NOMO-1 treated with DMSO at 0.1 percent for 48 hours (cell line): ENCODE results near the gene RASAL1.

Experiments
- DNase-seq: peaks from one replicate; lab custom pipeline; 2025; ENCODE audit not compliant: unreplicated experiment; lab: John Stamatoyannopoulos, UW

The RASAL1 gene

DNA sequence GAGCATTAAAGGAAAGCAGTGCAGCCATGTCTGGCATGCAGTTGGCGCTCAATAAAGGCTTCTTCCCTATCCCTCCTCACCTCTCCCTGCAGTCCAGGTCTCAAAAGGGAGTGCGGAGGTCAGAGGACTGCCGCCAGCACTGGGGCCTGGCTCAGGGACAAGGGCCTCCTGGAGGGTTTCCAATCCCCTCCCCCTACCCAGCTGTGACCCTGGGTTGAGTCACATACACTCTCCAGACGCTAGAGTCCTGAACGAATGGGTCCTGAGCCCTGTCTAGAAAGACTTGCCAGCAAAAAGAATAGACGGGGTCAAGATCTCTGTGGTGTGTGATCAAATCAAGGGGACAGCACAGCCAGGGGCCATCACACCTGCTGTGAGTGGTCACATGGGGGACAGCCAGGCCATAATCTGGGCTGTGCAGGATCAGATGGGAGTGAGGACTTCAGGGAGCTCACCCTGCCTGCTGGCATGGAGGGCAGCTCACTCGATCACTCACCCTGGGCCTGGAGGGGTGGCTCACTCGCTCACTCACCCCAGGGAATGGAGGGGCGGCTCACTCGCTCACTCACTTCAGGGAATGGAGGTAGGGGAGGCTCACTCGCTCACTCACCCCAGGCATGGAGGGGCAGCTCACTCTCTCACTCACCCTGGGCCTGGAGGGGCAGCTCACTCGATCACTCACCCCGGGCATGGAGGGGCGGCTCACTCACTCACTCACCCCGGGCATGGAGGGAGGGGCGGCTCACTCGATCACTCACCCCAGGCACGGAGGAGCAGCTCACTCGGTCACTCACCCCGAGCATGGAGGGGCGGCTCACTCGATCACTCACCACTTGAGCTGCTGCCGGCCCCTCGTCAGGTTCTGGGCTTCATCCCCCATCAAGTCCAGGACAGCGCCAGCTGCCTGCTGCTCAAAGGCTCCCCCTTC, 26.8 kb upstream of the RASAL1 start:
- no peak for DNase-seq

DNA sequence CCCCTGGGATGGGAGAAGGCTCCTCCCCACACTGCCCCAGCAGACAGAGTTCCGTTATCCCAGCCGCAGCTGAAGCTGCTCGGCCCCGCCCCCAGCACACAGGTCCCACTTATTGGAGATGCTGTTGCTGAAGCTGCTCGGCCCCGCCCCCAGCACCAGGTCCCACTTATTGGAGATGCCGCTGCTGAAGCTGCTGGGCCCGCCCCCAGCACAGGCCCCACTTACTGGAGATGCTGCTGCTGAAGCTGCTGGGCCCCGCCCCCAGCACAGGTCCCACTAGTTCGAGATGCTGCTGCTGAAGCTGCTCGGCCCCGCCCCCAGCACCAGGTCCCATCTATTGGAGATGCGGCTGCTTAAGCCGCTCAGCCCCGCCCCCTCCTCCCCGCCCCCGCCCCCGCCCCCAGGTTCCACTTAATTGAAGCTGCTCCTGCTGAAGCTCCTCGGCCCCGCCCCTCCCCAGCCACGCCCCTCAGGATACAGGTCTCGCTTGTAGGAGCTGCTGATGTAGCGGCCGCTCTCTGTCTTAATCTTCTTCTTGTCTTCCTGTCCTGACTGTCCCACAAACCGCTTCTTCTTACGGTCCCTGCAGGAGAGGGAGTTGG, 26.0 kb upstream of the RASAL1 start:
- no peak for DNase-seq

DNA sequence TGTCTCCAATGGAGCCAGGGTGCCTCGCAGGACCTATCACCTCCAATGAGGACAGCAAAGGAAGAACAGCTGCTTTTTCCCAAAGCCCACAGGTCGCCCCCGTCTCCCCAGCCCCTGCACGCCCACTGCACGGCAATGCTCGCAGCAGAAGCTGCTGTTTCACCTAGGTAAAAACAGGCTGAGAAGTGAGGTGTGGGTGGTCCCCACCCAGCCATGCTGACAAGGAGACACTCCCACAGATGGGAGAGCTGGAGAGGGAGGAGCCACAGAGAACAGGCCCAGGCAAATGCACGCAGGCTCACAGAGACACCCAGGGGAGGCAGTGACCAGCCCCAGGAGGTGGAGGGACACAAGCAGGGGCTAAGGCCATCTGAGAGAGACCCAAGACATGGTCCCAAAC, 24.4 kb upstream of the RASAL1 start:
- no peak for DNase-seq

DNA sequence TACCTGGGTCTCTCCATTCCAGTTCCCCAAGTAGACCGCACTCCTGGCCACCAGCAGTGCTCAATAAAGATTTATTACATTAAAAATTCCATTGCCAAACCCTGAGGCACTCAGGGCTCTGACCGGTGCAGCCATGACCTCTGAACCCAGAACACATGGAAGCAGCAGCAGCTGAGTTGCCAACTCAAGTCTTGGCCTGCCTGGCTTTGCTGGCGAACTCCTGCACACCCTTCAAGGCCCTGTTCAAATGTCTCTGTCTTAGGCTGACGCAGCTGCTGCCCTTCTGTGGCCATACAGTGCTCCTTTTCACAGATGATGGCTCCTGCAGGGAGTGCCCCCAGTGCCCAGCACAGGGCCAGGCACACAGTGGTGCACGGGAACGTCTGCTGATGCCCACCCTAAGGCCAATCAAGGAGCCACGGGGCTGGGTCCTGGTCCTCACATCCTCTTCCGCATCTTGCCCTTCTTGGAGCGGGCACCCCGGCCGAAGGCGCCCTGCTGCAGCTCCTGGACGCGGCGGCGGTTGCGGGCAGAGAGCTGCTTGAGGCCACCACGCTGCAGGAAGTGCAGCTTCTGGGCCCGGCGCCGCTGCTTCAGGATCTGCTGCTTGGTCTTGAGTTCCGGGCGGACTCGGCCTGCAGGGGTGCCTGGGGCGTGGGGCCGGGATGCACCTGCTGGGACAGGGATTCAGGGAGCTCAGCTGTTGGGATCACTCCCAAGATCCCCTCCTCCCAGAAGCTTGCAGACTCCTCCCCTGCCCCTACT, 23.1 kb upstream of the RASAL1 start:
- no peak for DNase-seq

DNA sequence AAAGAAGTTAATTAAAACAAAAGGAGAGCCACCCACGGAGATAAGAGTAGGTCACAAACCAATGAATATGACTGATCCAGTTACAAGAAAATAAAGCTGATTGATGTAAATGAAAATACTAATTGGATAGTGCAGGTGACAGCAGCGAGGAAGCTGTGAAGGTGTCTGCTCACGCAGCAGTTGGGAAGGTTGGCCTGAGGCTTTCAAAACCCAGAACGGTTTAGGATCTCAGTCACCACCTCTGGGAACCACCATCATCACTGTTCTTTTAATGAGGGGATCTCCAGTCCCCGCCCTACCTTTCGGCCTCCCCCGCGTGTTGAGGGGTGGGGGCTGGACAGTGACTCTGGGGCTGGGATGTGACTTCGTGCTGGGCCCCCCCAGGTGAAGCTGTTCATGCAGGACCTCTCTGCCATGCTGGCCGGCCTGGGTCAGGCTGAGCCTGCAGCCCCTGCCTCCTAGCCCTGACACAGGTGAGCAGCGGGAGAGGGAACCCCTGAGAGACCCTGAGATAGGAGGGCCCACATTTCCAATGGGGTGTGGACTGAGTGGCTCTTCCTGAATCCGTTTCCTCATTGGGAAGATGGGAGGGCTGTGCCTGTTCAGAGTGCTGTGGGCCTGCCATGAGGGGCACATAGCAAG, 21.8 kb upstream of the RASAL1 start:
- no peak for DNase-seq

DNA sequence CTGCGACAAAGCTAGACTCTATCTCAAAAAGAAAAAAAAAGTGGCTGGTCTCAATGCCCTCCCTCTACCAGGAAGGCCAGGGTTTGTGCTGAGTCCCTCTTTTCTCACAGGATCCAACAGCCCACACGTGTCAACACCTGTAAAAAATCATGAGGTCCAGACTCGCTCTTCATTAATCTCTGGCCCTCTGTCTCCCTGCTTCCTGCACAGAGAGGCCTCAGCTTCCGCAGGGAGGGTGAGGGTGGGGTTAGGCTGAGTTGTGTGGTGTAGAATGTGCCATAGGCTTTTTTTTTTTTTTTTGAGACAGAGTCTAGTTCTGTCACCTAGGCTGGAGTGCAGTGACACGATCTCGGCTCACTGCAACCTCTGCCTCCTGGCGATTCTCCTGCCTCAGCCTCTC, 20.1 kb upstream of the RASAL1 start:
- no peak for DNase-seq

DNA sequence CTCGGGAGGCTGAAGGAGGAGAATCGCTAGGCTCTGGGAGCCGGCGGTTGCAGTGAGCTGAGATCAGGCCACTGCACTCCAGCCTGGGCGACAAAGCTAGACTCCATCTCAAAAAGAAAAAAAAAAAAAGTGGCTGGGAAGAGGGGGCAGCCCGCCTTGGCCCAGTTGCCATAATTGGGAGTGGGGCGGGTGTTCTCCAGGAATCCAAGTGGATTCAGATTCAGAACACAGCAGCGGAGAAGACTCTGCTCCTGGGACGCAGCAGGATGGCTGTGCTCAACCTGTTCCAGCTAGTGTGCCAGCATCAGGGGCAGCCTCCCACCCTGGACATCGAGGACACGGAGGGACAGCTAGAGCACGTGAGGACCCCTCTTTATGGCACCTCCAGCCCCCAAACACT, 19.5 kb upstream of the RASAL1 start:
- DNase-seq = no peak

DNA sequence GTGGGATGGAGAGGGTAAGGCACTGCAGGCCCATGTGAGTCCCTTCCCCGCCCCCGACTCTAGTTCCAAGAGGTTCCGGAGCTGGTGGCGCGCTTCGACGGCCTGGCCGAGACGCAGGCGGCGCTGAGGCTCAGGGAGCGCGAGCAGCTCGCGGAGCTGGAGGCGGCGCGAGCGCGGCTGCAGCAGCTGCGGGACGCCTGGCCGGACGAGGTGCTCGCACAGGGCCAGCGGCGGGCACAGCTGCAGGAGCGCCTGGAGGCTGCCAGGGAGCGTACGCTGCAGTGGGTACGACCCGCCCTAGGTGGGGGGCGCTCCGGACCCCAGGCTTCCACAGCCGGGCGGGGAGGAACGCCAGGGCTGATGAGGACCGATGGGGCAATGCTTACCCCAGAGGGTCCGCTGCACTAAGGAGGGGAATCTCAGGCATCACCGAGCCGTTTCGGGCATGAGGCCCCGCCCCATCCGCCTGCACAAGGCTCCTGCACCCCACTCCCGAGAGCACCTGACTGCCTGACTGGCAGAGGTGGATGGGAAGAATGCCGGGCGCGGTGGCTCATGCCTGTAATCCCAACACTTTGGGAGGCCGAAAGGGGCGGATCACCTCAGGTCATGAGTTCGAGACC, 18.9 kb upstream of the RASAL1 start:
- no peak for DNase-seq

DNA sequence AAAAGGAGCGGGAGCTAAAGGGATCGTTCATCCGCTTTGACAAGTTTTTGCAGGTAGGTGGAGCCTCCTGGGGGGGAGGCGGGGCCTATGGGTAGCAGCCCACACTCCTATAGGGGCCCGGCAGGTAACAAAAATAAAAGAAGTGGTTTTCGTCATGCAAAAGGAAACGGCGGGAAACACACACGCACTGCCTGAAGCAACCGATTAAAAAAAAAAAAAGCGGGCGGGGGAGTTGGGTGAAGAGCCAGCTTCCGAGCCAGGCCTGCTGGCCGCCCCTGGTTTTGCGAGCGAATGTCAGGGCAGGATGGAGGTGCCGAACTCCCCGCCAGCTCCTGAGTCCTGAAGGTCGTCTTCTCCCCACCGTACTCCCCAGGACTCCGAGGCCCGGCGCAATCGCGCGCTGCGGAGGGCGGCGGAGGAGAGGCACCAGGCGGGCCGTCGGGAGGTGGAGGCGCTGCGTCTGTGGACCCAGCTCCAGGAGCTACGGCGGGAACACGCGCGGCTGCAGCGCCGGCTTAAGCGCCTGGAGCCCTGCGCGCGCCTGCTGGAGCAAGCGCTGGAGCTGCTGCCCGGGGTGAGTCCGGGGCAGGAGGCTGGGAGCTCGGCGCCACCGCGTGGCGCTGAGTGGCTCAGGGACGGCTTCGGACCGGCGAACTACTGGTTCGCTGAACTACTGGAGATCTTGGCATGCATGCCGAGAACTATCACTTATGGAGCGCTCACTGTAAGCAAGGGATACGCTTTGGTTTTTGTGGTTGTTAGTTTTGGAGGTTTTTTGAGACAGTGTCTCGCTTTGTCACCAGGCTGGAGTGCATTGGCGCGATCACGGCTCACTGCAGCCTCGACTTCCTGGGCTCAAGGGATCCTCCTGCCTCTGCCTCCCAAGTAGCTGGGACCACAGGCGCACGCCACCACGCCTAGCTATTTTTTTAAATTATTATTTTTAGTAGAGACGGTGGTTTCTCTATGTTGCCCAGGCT, 17.6 kb upstream of the RASAL1 start:
- peak; percentile 69 for DNase-seq

DNA sequence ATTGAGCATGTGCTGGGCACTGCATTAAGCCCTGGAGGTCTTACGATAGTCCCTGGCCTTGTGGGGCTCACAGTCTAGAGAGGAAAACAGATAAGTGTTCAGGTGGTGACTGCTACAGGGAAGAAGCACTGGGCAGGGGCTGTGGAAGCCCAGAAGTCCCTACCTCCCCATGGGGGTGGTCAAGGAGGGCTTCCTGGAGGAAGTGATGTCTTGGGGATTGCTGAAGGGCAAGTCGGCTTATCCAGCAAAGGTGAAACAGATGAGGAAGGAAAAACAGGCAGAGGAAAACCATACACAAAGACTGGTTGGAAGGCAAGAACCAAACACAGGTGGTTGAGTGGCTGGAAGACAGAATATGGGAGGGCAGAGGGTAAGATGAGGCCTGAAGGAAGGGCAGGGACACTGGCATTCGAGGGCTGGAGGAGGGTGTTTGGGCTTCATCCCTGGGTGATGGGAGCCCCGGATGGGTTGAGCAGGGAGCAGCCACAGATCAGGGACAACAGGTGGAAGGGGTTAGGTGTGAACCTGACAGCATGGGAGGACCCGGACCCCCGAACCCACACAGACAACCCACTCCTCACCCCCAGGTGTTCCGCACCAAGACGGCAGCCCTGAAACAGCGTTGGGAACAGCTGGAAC, 16.8 kb upstream of the RASAL1 start:
- no peak for DNase-seq

DNA sequence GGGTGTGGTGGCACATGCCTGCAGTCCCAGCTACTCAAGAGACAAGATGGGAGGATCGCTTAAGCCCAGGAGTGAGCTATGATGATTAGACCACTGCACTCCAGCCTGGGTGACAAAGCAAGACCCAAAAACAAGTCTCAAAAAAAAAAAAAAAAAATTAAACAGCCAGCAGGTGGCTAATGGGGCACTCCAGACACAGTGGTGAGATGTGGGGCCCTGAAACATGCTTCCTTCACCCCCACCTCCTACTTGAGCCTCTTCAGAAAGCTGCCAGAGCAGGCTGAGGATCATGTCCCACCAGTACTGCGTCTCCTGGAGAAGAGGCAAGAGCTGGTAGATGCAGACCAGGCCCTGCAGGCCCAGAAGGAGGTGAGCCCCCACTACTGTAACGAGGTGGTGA, 16.1 kb upstream of the RASAL1 start:
- DNase-seq = no peak

DNA sequence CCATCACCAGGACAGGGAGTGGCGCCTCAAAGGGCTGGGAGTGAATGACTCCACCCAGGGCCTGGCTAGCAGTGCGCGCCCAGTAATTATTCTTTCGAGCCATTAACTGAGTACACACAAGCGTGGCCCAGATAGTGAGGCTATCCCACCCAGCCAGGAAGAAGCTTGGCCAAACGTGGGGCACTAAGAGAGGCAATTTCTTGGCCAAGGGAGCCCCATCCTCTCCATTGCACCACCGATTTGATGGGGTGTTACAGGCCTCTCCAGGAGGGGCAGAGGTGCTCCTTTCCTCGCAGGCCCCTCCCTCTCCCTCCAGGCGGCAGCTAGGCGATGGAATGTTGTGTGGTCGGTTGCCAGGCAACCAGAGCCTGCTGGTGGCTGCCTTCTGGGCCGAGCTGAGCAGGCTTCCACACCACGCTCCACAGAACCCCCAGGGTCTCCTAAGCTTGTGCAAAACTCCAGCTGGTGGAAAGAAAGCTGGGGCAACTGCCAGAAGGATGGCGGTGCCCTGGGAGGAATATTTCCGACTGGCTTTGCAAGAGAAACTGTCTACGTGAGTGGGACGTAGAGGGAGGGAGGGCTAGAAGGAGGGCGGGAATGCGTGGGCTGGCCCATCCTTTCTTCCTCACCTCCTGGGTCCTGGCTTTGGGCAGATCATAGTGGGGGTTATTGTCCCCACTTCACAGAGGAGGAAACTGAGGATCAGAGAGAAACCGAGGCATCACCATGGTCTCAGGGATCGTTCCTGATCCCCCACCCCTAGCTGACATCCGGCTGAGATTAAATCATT, 14.0 kb upstream of the RASAL1 start, which contains the start of gene CFAP73:
Gene CFAP73, plus strand, starts transcription at position 364 of the 790 bp plus-strand sequence. Its CDS starts 134 bp downstream, at position 498.
- DNase-seq = no peak

DNA sequence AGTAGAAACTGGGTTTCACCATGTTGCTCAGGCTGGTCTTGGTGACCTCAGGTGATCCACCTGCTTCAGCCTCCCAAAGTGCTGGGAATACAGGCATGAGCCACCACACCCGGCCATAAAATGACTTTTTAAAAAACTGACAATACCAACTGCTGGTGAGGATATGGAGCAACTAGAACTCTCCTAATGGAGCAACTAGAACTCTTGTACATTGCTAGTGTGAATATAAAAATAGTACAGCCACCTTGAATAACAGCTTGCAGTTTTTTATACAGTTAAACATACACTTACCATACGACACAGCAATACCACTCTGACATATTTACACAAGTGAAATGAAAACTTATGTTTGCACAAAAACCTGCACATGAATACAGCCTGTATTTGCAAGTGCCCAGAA, 11.4 kb upstream of the RASAL1 start:
- DNase-seq = no peak

DNA sequence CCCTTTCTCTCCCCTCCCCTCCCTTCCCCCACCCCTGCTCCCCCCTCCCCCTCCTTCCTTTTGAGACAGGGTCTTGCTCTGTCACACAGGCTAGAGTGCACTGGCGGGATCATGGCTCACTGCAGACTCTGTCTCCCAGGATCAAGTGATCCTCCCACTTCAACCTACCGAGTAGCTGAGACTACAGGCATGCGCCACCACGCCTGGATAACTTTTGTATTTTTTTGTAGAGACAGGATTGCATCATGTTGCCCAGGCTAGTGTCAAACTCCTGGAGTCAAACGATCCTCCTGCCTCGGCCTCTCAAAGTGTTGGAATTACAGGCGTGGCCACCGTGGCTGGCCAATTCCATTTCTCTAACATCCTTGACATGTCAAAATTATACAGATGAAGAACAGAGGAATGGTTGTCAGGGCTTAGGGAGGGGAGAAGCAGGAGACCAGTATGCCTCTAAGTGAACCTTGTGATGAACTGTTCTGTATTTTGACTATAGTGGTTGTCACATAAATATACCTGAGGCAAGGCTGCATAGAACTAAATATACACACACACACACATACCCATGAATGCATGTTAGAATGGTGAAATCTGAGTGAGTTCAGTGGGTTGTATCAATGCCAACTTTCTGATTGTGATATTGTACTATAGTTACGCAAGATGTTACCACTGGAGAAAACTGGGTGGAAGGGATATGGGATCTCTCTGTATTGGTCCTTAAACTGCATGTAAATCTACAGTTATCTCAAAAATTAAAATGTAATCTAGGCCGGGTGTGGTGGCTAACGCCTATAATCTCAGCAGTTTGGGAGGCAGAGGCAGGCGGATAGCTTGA, 10.4 kb upstream of the RASAL1 start:
- DNase-seq = no peak

DNA sequence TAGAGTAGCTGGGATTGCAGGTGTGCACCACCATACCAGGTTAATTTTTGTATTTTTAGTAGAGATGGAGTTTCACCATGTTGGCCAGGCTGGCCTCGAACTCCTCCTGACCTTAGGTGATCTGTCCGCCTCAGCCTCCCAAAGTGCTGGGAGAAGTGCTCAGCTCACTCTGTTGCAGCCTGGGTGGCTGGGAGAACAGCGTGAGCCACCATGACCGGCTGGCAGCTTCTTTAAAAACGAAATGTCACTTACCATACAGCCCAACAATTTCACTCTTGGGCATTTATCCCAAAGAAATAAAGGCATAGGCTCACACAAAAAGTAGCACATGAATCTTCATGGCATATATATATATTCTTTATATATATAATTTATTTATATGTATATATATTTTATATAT, 9.2 kb upstream of the RASAL1 start:
- DNase-seq = no peak

DNA sequence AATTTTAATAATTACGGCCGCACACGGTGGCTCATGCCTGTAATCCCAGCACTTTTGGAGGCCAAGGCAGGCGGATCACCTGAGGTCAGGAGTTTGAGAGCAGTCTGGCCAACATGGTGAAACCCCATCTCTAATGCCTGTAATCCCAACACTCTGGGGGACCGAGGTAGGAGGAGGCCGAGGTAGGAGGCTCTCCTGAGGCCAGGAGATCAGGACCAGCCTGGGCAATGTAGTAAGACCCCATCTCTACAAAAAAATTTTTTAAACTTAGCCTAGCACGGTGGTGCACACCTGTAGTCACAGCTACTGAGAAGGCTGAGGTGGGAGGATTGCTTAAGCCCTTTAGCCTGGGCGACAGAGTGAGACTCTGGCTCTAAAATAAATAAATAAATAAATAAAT, 8.4 kb upstream of the RASAL1 start:
- DNase-seq = no peak

DNA sequence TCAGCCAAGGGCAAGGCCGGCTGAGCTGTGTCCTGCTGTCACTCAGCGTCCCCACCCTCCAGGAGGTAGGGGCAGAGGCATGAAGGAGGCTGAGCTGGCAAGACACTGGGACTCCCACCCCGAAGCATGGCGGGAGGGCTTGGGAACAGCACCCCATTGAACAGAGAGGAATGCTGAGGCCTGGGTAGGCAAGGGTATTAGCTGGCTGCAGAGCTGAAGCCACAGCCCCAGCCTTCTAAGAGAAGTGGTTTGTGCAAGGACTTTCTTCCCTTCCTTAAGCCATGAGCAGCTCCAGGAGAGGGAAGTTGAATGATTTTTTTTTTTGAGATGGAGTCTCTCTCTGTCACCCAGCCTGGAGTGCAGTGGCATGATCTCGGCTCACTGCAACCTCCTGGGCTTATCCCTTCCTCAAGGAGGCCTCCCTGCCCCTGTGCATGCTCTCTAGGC, 7.3 kb upstream of the RASAL1 start:
- no peak for DNase-seq
